Activated CD4-positive, alpha-beta T cell treated with anti-CD3 and anti-CD28 coated beads for 36 hours (primary cell): ENCODE results near the gene TSEN15. TPM values are rescaled to one million over a fixed set of nuclear protein-coding genes. Genes with fewer than 3 reads are reported as not detected.
"Not testable (repeated sequence)": the region's sequence is repeated elsewhere in the genome, so short reads cannot be mapped to it uniquely, and the experiment has no call there.

Experiments used
- ATAC-seq: fragments of 200-7000 bp; cut with Tn5 transposase; one replicate; pipeline ENCODE4 v1.10.0; 2021; ENCODE audit warnings: mild to moderate bottlenecking, moderate library complexity
- CTCF ChIA-PET: fragments of 350-600 bp; sonication (Branson Sonifier 250); formaldehyde crosslinking; loops from one replicate; lab custom pipeline; 2021; ENCODE audit warnings: antibody characterized with exemption; lab: Charles Lee
- POLR2A ChIA-PET: fragments of 350-600 bp; sonication (Branson Sonifier 250); formaldehyde crosslinking; loops from one replicate; lab custom pipeline; 2021; ENCODE audit warnings: antibody characterized with exemption, inconsistent platforms; lab: Charles Lee
- DNase-seq: peaks from one replicate; pipeline ENCODE4 v3.0.0-alpha.2; 2020
- H3K27ac Mint-ChIP-seq: one replicate; pipeline ENCODE4 v1.8.0; 2021; ENCODE audit warnings: mixed read lengths
- H3K27me3 Mint-ChIP-seq: one replicate; pipeline ENCODE4 v1.8.0; 2021; ENCODE audit warnings: mixed read lengths
- H3K36me3 Mint-ChIP-seq: one replicate; pipeline ENCODE4 v1.8.0; 2021; ENCODE audit warnings: low read depth, mixed read lengths
- H3K4me1 Mint-ChIP-seq: one replicate; pipeline ENCODE4 v1.8.0; 2021; ENCODE audit warnings: mixed read lengths
- H3K4me3 Mint-ChIP-seq: one replicate; pipeline ENCODE4 v1.8.0; 2021; ENCODE audit warnings: mild to moderate bottlenecking, moderate library complexity, mixed read lengths
- H3K9me3 Mint-ChIP-seq: one replicate; pipeline ENCODE4 v1.8.0; 2021; ENCODE audit warnings: low read depth, mixed read lengths
- intact Hi-C, 2 experiments: fragments of 100-400 bp; cut with DNase I in 1 of 2; cut with micrococcal nuclease in 1 of 2; formaldehyde crosslinking; loops; one replicate each; pipeline versions ENCODE4 v1.14.2 to v1.15.1; 2022 to 2024; cut with DNase I, micrococcal nuclease
- total RNA-seq, 2 experiments: library from RNA; stranded (reverse); gene quantifications; one replicate each; pipeline ENCODE4 v1.2.3, GENCODE V29; 2021

TSEN15 gene
- total RNA-seq, 2 experiments from 2014 or later, result 44.1 to 47.3 TPM

DNA sequence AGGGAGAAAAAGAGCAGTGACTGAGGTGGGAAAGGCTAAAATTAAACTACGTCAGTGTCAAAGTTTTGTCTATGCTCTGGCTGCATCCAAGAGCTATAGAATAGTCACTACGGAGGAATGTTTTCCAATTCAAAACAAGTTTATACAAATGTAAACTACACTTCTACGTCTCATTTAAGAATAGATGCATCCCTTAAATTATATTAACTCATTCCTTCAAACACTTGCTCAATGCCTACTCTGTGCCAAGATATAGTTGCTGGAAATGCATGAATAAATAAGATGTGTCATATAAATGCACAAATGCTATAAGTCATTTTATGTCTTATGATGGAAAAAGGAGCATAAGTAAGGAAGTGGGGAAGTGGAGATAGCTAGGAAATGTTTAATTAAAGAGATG, 9.8 kb upstream of the TSEN15 start:
- ATAC-seq (no peak), DNase-seq (no peak)
- ChIA-PET CTCF (interaction anchor here (1.2 kb wide), 1 partner anchor 8 kb away, joined by 3 read pairs; no protein-coding TSS in a partner anchor), POLR2A (no interaction called here)
- Mint-ChIP-seq H3K9me3 (no peaks in the 10 kb centered on the region), H3K27ac (no peak overlapping the region), H3K27me3 (peaks cover 49% of the 10 kb centered on the region), H3K4me3 (no peak overlapping the region), H3K36me3 (no peaks in the 10 kb centered on the region), H3K4me1 (peaks cover 6% of the 10 kb centered on the region)
- intact Hi-C loops, result no loop called here

DNA sequence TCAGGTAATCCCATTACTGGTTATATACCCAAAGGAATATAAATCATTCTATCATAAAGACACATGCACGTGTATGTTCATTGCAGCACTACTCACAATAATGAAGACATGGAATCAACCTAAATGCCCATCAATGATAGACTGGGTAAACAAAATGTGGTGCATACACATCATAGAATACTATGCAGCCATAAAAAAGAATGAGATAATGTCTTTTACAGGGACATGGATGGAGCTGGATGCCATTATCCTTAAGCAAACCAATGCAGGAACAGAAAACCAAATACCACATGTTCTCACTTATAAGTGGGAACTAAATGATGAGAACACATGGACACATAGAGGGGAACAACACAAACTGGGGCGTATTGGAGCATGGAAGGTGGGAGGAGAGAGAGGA, 8.2 kb upstream of the TSEN15 start:
- CTCF ChIA-PET, result not testable (repeated sequence)
- peaks cover 44% of the 10 kb centered on the region for H3K27me3 Mint-ChIP-seq

DNA sequence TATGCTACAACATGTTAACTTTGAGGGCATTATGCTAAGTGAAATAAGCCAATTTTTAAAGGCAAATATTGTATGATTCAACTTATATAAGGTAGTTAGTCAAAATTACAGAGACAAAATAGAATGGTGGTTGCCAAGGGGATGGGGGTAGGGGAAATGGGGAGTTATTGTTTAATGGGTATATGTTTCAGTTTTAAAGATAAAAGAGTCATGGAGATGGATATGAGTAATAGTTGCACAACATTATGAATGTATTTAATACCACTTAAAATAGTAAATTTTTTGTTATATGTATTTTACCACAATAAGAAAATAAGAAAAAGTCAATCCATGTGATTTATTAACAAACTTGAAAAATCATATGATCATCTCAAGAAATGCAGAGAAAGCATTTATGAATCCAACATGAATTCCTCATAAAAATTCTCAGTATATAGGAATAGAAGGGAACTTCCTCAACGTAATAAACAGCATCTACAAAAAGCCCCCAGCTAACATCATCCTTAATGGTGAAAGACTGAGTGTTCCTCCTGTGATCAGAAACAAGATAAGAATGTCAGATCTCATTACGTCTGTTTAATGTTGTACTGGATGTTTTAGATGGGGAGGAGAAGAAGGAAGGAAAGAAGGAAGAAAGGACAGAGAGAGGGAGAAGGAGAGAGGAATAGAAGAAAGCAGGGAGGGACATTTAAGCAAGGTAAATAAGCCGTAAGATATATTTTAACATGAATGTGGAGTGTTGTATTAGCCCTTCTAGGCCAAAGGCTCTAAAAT, 6.7 kb upstream of the TSEN15 start:
- intact Hi-C loops, result no loop called here
- DNase-seq, result no peak
- Mint-ChIP-seq H3K36me3 (no peaks in the 10 kb centered on the region), H3K9me3 (no peaks in the 10 kb centered on the region), H3K27me3 (peaks cover 40% of the 10 kb centered on the region), H3K4me1 (no peaks in the 10 kb centered on the region), H3K4me3 (no peak overlapping the region), H3K27ac (no peak overlapping the region)
- ATAC-seq, result no peak
- ChIA-PET CTCF (interaction anchor here (1.1 kb wide), 1 partner anchor 18 kb away, joined by 3 read pairs; no protein-coding TSS in a partner anchor), POLR2A (interaction anchor here (0.6 kb wide), 1 partner anchor 87 kb away, joined by 6 read pairs; no protein-coding TSS in a partner anchor)

More for the DNA sequence above, 8.2 kb upstream of the TSEN15 start:
- DNase-seq, H3K9me3 Mint-ChIP-seq, H3K36me3 Mint-ChIP-seq, H3K27ac Mint-ChIP-seq, intact Hi-C loops, POLR2A ChIA-PET, ATAC-seq, H3K4me3 Mint-ChIP-seq, H3K4me1 Mint-ChIP-seq: not testable (repeated sequence)

DNA sequence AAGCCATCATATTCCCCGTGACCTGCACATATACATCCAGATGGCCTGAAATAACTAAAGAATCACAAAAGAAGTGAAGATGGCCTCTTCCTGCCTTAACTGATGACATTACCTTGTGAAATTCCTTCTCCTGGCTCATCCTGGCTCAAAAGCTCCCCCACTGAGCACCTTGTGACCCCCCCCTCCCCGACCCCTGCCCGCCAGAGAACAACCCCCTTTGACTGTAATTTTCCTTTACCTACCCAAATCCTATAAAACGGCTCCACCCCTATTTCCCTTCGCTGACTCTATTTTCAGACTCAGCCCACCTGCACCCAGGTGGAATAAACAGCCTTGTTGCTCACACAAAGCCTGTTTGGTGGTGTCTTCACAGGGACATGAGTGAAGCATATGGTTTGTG, 4.0 kb upstream of the TSEN15 start:
- peaks cover 16% of the 10 kb centered on the region for H3K4me1 Mint-ChIP-seq
- H3K27ac Mint-ChIP-seq, POLR2A ChIA-PET, CTCF ChIA-PET, H3K4me3 Mint-ChIP-seq, DNase-seq, ATAC-seq, H3K36me3 Mint-ChIP-seq, intact Hi-C loops, H3K9me3 Mint-ChIP-seq: not testable (repeated sequence)
- peaks cover 24% of the 10 kb centered on the region for H3K27me3 Mint-ChIP-seq

GRCh38 chr1:184048561-184049240, 2.8 kb upstream of the TSEN15 start:
- H3K4me3 Mint-ChIP-seq, result no peak overlapping the region
- H3K27me3 Mint-ChIP-seq, result peaks cover 13% of the 10 kb centered on the region
- H3K4me1 Mint-ChIP-seq, result peaks cover 24% of the 10 kb centered on the region
- no peak overlapping the region for H3K27ac Mint-ChIP-seq
- intact Hi-C loops, result no loop called here
- POLR2A ChIA-PET, result no interaction called here
- peaks cover 5% of the 10 kb centered on the region for H3K9me3 Mint-ChIP-seq
- CTCF ChIA-PET, result no interaction called here
- H3K36me3 Mint-ChIP-seq, result peaks cover 6% of the 10 kb centered on the region
- DNase-seq, result no peak
- ATAC-seq, result no peak

- Mint-ChIP-seq H3K27ac (no peak overlapping the region), H3K9me3 (peaks cover 5% of the 10 kb centered on the region), H3K4me1 (peaks cover 29% of the 10 kb centered on the region), H3K4me3 (no peak overlapping the region), H3K36me3 (peaks cover 10% of the 10 kb centered on the region), H3K27me3 (peaks cover 13% of the 10 kb centered on the region)
- intact Hi-C loops, result no loop called here
- DNase-seq (no peak), ATAC-seq (no peak)
- ChIA-PET POLR2A (no interaction called here), CTCF (no interaction called here)
Measured at GRCh38 chr1:184049291-184049690, 2.2 kb upstream of the TSEN15 start.

- Mint-ChIP-seq H3K27me3 (peaks cover 13% of the 10 kb centered on the region), H3K36me3 (peaks cover 16% of the 10 kb centered on the region), H3K9me3 (peaks cover 5% of the 10 kb centered on the region), H3K4me3 (peak overlapping the region; percentile 14), H3K27ac (peak overlapping the region; percentile 78), H3K4me1 (peaks cover 31% of the 10 kb centered on the region)
- no peak for ATAC-seq
- POLR2A ChIA-PET, result no interaction called here
- CTCF ChIA-PET, result interaction anchor here (1.7 to 2.1 kb wide), 2 partner anchors 12 to 395 kb away, joined by 6 to 8 read pairs; partner anchors contain the start of gene COLGALT2
- intact Hi-C loops, result loop anchor here (2.0 to 10.0 kb wide), 9 partner anchors 13 to 1107 kb away; partner anchors contain the start of genes APOBEC4 (in 2 of the 2), NIBAN1 (in 2 of the 2), ARPC5 (in 1 of the 2) and C1orf21 (in 1 of the 2)
- DNase-seq, result no peak
Measured at GRCh38 chr1:184049836-184050468, 1.6 kb upstream of the TSEN15 start.

GRCh38 chr1:184050636-184051035, 894 bp upstream of the TSEN15 start:
- intact Hi-C loops, result loop anchor here (1.0 to 10.0 kb wide), 14 partner anchors 11 to 1107 kb away; partner anchors contain the start of genes APOBEC4 (in 2 of the 2), NIBAN1 (in 2 of the 2), SMG7 (in 2 of the 2) and ARPC5 (in 1 of the 2)
- H3K4me3 Mint-ChIP-seq, result peak overlapping the region; percentile 93
- peaks cover 19% of the 10 kb centered on the region for H3K36me3 Mint-ChIP-seq
- H3K4me1 Mint-ChIP-seq, result peaks cover 32% of the 10 kb centered on the region
- H3K9me3 Mint-ChIP-seq, result peaks cover 5% of the 10 kb centered on the region
- DNase-seq, result no peak
- H3K27me3 Mint-ChIP-seq, result peaks cover 13% of the 10 kb centered on the region
- no peak for ATAC-seq
- POLR2A ChIA-PET, result no interaction called here
- H3K27ac Mint-ChIP-seq, result peak overlapping the region; percentile 99
- CTCF ChIA-PET, result interaction anchor here (0.5 to 2.1 kb wide), 5 partner anchors 12 to 396 kb away, joined by 3 to 8 read pairs (median 3); partner anchors contain the start of gene COLGALT2

GRCh38 chr1:184051138-184051484, 419 bp upstream of the TSEN15 start:
- intact Hi-C loops, result loop anchor here (1.0 to 10.0 kb wide), 14 partner anchors 12 to 1106 kb away; partner anchors contain the start of genes APOBEC4 (in 2 of the 2), NIBAN1 (in 2 of the 2), SMG7 (in 2 of the 2) and ARPC5 (in 1 of the 2)
- peak overlapping the region; percentile 93 for H3K4me3 Mint-ChIP-seq
- peaks cover 32% of the 10 kb centered on the region for H3K4me1 Mint-ChIP-seq
- DNase-seq, result no peak
- ChIA-PET POLR2A (no interaction called here), CTCF (interaction anchor here (0.5 to 2.1 kb wide), 7 partner anchors 9 to 396 kb away, joined by 3 to 8 read pairs (median 3); partner anchors contain the start of gene COLGALT2)
- H3K27me3 Mint-ChIP-seq, result peaks cover 11% of the 10 kb centered on the region
- peak; percentile 10 for ATAC-seq
- peak overlapping the region; percentile 99 for H3K27ac Mint-ChIP-seq
- H3K36me3 Mint-ChIP-seq, result peaks cover 19% of the 10 kb centered on the region
- peaks cover 5% of the 10 kb centered on the region for H3K9me3 Mint-ChIP-seq

GRCh38 chr1:184052194-184052559, 647 bp downstream of the TSEN15 start:
- ATAC-seq (no peak), DNase-seq (no peak)
- intact Hi-C loops, result loop anchor here (5.0 to 10.0 kb wide), 7 partner anchors 333 to 1105 kb away; partner anchors contain the start of genes APOBEC4 (in 2 of the 2), NIBAN1 (in 2 of the 2), ARPC5 (in 1 of the 2) and C1orf21 (in 1 of the 2)
- H3K36me3 Mint-ChIP-seq, result peaks cover 26% of the 10 kb centered on the region
- H3K27ac Mint-ChIP-seq, result peak overlapping the region; percentile 99
- H3K4me1 Mint-ChIP-seq, result peaks cover 39% of the 10 kb centered on the region
- peaks cover 9% of the 10 kb centered on the region for H3K27me3 Mint-ChIP-seq
- peaks cover 5% of the 10 kb centered on the region for H3K9me3 Mint-ChIP-seq
- H3K4me3 Mint-ChIP-seq, result peak overlapping the region; percentile 93
- CTCF ChIA-PET, result interaction anchor here (0.9 to 1.2 kb wide), 2 partner anchors 8 to 36 kb away, joined by 3 to 5 read pairs; no protein-coding TSS in a partner anchor
- POLR2A ChIA-PET, result no interaction called here
